Measurements from ENCODE around the gene DLGAP4.

Gene DLGAP4

GRCh38 chr20:36415475-36416002 lies 109.4 kb downstream of the DLGAP4 start:
- no peak for DNase-seq (ENCODE audit: low read depth)
- no peak for TF ChIP-seq CTCF (IDR thresholded peaks at IDR 0.05; ENCODE audit: control insufficient read depth, insufficient read depth, low read depth, low read length, missing control alignments)
- H3K4me3 ChIP-seq (ENCODE audit: control insufficient read depth, low read depth, low read length), result no peak overlapping the region

- no peak for DNase-seq (ENCODE audit: low read depth)
- no peak for TF ChIP-seq CTCF (IDR thresholded peaks at IDR 0.05; ENCODE audit: control insufficient read depth, insufficient read depth, low read depth, low read length, missing control alignments)
- no peak overlapping the region for H3K4me3 ChIP-seq (ENCODE audit: control insufficient read depth, low read depth, low read length)
Observed at GRCh38 chr20:36418711-36419110, 112.6 kb downstream of the DLGAP4 start.

- TF ChIP-seq CTCF (IDR thresholded peaks at IDR 0.05; ENCODE audit: control insufficient read depth, insufficient read depth, low read depth, low read length, missing control alignments), result no peak
- no peak overlapping the region for H3K4me3 ChIP-seq (ENCODE audit: control insufficient read depth, low read depth, low read length)
- DNase-seq (ENCODE audit: low read depth), result no peak
Observed at GRCh38 chr20:36421641-36422040, 115.5 kb downstream of the DLGAP4 start.

GRCh38 chr20:36424314-36424713 lies 118.2 kb downstream of the DLGAP4 start:
- no peak overlapping the region for H3K4me3 ChIP-seq (ENCODE audit: control insufficient read depth, low read depth, low read length)
- no peak for DNase-seq (ENCODE audit: low read depth)
- no peak for TF ChIP-seq CTCF (IDR thresholded peaks at IDR 0.05; ENCODE audit: control insufficient read depth, insufficient read depth, low read depth, low read length, missing control alignments)

- no peak overlapping the region for H3K4me3 ChIP-seq (ENCODE audit: control insufficient read depth, low read depth, low read length)
- no peak for DNase-seq (ENCODE audit: low read depth)
- TF ChIP-seq CTCF (IDR thresholded peaks at IDR 0.05; ENCODE audit: control insufficient read depth, insufficient read depth, low read depth, low read length, missing control alignments), result no peak
Observed at GRCh38 chr20:36425166-36425565, 119.0 kb downstream of the DLGAP4 start.

GRCh38 chr20:36431604-36432003 lies 125.5 kb downstream of the DLGAP4 start:
- no peak overlapping the region for H3K4me3 ChIP-seq (ENCODE audit: control insufficient read depth, low read depth, low read length)
- DNase-seq (ENCODE audit: low read depth), result no peak
- TF ChIP-seq CTCF (IDR thresholded peaks at IDR 0.05; ENCODE audit: control insufficient read depth, insufficient read depth, low read depth, low read length, missing control alignments), result no peak

- no peak overlapping the region for H3K4me3 ChIP-seq (ENCODE audit: control insufficient read depth, low read depth, low read length)
- TF ChIP-seq CTCF (IDR thresholded peaks at IDR 0.05; ENCODE audit: control insufficient read depth, insufficient read depth, low read depth, low read length, missing control alignments), result no peak
- no peak for DNase-seq (ENCODE audit: low read depth)
Observed at GRCh38 chr20:36432096-36432495, 126.0 kb downstream of the DLGAP4 start.

All from AG09309 (cell line).